ENCODE measurements around the gene EVI5L. TPM values are rescaled to one million over a fixed set of nuclear protein-coding genes. Genes with fewer than 3 reads are reported as not detected.

Gene EVI5L
- total RNA-seq, 1 experiment from 2014 or later: 6.4 TPM

GRCh38 chr19:7832781-7833180 is 2.8 kb downstream of the EVI5L start:
- POLR2A ChIA-PET: no interaction called here
- Histone ChIP-seq H3K27ac (ENCODE audit: low read length) (no peak overlapping the region), H3K27me3 (ENCODE audit: control insufficient read depth, insufficient read depth, low read length) (no peaks in the 10 kb centered on the region), H3K9me3 (ENCODE audit: control insufficient read depth, insufficient read depth, low read depth, low read length) (no peaks in the 10 kb centered on the region), H3K4me1 (ENCODE audit: control insufficient read depth, insufficient read depth, low read length) (no peaks in the 10 kb centered on the region; the same call in 1 of the 2 replicates), H3K4me3 (ENCODE audit: low read depth in 2 of 2, low read length in 2 of 2) (no peak overlapping the region), H3K36me3 (ENCODE audit: control insufficient read depth, insufficient read depth, low read length) (no peaks in the 10 kb centered on the region)
- no peak for DNase-seq (ENCODE audit: low read depth, low spot score)
- ATAC-seq: no peak
- no TSS peak for BruUV-seq (replicated peaks)
- in situ Hi-C loops (cut with HindIII; ENCODE audit: low pct_unique_long_range_greater_than_20kb, low sequenced_read_pairs): no loop called here
- CTCF ChIA-PET: interaction anchor here (1.1 kb wide), 1 partner anchor 11 kb away, joined by 3 read pairs; no protein-coding TSS in a partner anchor
- TF ChIP-seq REST (IDR thresholded peaks at IDR 0.05; ENCODE audit: insufficient read depth in 1 of 2, low read depth in 2 of 2, low read length in 1 of 2): no peak
- intact Hi-C loops (cut with micrococcal nuclease; ENCODE audit: unreplicated experiment): no loop called here

DNA sequence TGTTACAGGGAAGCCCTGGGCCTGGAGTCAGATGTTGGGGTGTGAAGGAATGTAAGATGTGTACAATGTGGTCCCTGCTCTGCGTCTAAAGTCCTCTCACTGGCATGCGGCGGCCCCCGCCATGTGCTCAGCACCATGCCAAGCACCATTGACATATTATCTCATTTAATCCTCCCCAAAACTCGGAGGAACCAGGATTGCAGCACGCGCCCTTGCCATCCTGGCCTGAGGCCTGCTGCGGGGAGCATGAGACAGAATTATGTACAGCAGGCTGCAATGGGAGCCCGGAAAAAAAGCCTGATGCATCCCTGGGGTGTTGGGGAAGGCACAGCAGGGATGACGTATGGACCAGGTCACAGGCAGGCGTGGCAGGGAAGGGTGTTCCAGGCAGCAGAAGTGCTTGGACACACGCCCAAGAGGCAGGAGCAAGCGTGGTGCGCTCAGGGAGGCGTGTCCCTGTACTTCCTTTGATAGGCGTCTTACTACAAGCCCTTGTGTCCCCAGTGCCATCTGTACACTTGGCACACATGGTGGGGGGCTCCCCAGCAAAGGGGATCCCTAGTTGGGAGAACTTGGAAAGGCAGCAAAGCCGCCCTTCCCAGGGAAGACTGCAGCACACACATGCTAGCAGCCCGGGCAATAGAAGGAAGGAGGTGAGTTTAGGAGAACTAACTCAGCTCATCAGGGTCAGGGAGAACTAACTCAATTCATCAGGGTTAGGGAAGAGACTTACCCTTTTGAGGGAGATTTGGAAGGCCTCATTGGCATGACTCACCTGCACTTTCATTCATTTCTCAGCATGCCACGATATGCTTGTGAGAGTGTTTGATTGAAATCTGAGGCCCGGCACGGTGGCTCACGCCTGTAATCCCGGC is 3.4 kb downstream of the EVI5L start:
- ATAC-seq (no peak), DNase-seq (ENCODE audit: low read depth, low spot score) (no peak)
- Histone ChIP-seq H3K4me3 (ENCODE audit: low read depth in 2 of 2, low read length in 2 of 2) (no peak overlapping the region), H3K27me3 (ENCODE audit: control insufficient read depth, insufficient read depth, low read length) (no peaks in the 10 kb centered on the region), H3K27ac (ENCODE audit: low read length) (no peak overlapping the region), H3K4me1 (ENCODE audit: control insufficient read depth, insufficient read depth, low read length) (no peaks in the 10 kb centered on the region; the same call in 1 of the 2 replicates), H3K36me3 (ENCODE audit: control insufficient read depth, insufficient read depth, low read length) (no peaks in the 10 kb centered on the region), H3K9me3 (ENCODE audit: control insufficient read depth, insufficient read depth, low read depth, low read length) (no peaks in the 10 kb centered on the region)
- intact Hi-C loops (cut with micrococcal nuclease; ENCODE audit: unreplicated experiment): no loop called here
- in situ Hi-C loops (cut with HindIII; ENCODE audit: low pct_unique_long_range_greater_than_20kb, low sequenced_read_pairs): no loop called here
- ChIA-PET POLR2A (no interaction called here), CTCF (no interaction called here)
- BruUV-seq (replicated peaks): no TSS peak
- TF ChIP-seq REST (IDR thresholded peaks at IDR 0.05; ENCODE audit: insufficient read depth in 1 of 2, low read depth in 2 of 2, low read length in 1 of 2): no peak
- no peak for TF ChIP-seq TCF7L2 (IDR thresholded peaks at IDR 0.05; ENCODE audit: low read depth, low read length)
- TF ChIP-seq, protein P1, sequence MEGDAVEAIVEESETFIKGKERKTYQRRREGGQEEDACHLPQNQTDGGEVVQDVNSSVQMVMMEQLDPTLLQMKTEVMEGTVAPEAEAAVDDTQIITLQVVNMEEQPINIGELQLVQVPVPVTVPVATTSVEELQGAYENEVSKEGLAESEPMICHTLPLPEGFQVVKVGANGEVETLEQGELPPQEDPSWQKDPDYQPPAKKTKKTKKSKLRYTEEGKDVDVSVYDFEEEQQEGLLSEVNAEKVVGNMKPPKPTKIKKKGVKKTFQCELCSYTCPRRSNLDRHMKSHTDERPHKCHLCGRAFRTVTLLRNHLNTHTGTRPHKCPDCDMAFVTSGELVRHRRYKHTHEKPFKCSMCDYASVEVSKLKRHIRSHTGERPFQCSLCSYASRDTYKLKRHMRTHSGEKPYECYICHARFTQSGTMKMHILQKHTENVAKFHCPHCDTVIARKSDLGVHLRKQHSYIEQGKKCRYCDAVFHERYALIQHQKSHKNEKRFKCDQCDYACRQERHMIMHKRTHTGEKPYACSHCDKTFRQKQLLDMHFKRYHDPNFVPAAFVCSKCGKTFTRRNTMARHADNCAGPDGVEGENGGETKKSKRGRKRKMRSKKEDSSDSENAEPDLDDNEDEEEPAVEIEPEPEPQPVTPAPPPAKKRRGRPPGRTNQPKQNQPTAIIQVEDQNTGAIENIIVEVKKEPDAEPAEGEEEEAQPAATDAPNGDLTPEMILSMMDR (IDR thresholded peaks at IDR 0.05): no peak

Measured in Panc1 (cell line).